ENCODE measurements around the gene ASTE1.

- no peak for TF ChIP-seq ZNF274 (IDR thresholded peaks at IDR 0.05; ENCODE audit: low read depth, low read length)
- no peak for TF ChIP-seq SUZ12 (IDR thresholded peaks at IDR 0.05; ENCODE audit: extremely low read depth, insufficient read depth, insufficient read length)
- TF ChIP-seq YY1 (IDR thresholded peaks at IDR 0.05; ENCODE audit: insufficient read depth, insufficient read length) = no peak
These were observed 29.3 kb downstream of the ASTE1 start for GRCh38 chr3:130997289-130997688.
